Measurements from ENCODE around the gene FAM171A2.

DNA sequence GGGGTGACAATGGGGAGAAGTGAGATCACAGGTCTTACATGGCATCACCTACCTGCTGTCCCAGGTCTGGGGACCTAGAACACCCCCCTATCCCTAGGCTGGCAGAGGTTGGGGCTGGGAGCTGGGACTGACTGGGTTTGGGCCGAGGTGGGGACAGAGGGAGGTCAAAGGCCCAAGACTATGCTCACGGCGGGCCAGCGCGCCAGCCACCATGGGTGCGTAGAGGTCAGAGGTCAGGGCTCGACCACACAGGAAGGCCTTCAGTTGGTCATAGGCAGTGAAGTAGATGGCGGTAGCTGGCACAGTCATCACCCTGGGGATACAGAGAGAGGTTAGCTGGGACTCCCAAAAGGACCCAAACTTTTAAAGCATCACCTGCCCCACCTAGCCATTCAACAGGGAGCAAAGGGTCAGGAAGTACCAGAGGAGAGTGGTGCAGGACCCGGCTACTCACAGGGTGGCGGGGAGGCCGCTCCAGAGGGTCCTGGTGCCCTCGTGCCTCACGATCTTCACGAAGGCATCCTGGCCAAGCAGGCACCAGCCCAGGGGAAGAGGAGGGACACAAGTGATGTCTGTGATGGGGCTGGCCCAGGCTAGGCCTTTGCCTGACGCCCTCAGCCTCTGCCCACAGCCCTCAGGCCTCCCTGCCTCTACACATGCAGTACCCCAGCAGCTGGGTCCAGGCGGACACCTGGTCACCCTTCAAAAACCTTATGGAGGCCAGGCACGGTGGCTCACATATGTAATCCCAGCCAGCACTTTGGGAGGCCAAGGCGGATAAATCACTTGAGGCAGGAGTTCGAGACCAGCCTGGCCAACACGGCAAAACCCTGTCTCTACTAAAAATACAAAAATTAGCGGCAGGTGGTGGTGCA is 42.2 kb downstream of the FAM171A2 start:
- TF ChIP-seq CTCF (IDR thresholded peaks at IDR 0.05 in 2 of 3, conservative IDR thresholded peaks at IDR 0.05 in 1 of 3; ENCODE audit: control insufficient read depth in 2 of 3, extremely low read depth in 1 of 3, insufficient read depth in 1 of 3, low read depth in 3 of 3, low read length in 3 of 3) (no peak), HDGF (IDR thresholded peaks at IDR 0.05) (no peak), ELK1 (IDR thresholded peaks at IDR 0.05; ENCODE audit: low read depth, low read length) (no peak), CHD4 (IDR thresholded peaks at IDR 0.05) (no peak), HCFC1 (IDR thresholded peaks at IDR 0.05; ENCODE audit: low read length) (no peak), ZNF274 (IDR thresholded peaks at IDR 0.05; ENCODE audit: insufficient read depth, insufficient read length) (no peak), SMC3 (IDR thresholded peaks at IDR 0.05; ENCODE audit: borderline replicate concordance, low read length) (no peak), CREM (IDR thresholded peaks at IDR 0.05; ENCODE audit: low read depth) (no peak), RAD21 (IDR thresholded peaks at IDR 0.05; ENCODE audit: insufficient read depth, low read depth, low read length) (no peak), POLR2A (IDR thresholded peaks at IDR 0.05; ENCODE audit: low read depth, low read length) (no peak), RELA (IDR thresholded peaks at IDR 0.05; ENCODE audit: borderline replicate concordance, partially characterized antibody) (no peak), NFYB (IDR thresholded peaks at IDR 0.05; ENCODE audit: insufficient read depth, low read depth, low read length) (no peak)
- TF ChIP-seq, protein P1, sequence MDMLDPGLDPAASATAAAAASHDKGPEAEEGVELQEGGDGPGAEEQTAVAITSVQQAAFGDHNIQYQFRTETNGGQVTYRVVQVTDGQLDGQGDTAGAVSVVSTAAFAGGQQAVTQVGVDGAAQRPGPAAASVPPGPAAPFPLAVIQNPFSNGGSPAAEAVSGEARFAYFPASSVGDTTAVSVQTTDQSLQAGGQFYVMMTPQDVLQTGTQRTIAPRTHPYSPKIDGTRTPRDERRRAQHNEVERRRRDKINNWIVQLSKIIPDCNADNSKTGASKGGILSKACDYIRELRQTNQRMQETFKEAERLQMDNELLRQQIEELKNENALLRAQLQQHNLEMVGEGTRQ (IDR thresholded peaks at IDR 0.05; ENCODE audit: borderline replicate concordance, low read depth, low read length) = no peak
